GM12878 (cell line): ENCODE data around the gene CCL7. TPM values are rescaled to one million over a fixed set of nuclear protein-coding genes. Genes with fewer than 3 reads are reported as not detected.

ENCODE experiments used
- ATAC-seq: fragments of 200-7000 bp; cut with Tn5 transposase; 3 replicates; pipeline ENCODE4 v1.9.1; 2020; ENCODE audit warnings: mild to moderate bottlenecking, moderate library complexity
- BruUV-seq: library from RNA; stranded (reverse); fragments of 400-500 nt; replicated peaks from 2 replicates; lab custom pipeline; 2021; lab: Mats Ljungman, UMichigan
- CTCF ChIA-PET: fragments of 300-600 bp; sonication (Branson Sonifier 250); formaldehyde crosslinking; extraction: SDS; loops from one replicate; lab custom pipeline; 2021; ENCODE audit warnings: inconsistent platforms; lab: Yijun Ruan, JAX
- POLR2A ChIA-PET: fragments of 350-600 bp; formaldehyde crosslinking; extraction: SDS; loops from one replicate; lab custom pipeline; 2021; ENCODE audit warnings: inconsistent platforms; lab: Charles Lee
- RAD21 ChIA-PET: fragments of 300-600 bp; sonication (Branson Sonifier 250); formaldehyde crosslinking; loops from one replicate; lab custom pipeline; 2023; ENCODE audit warnings: antibody characterized with exemption; ENCODE audit not compliant: unreplicated experiment; lab: Charles Lee
- SMC1A ChIA-PET: fragments of 300-600 bp; sonication (Branson Sonifier 250); formaldehyde crosslinking; loops from one replicate; lab custom pipeline; 2023; ENCODE audit not compliant: unreplicated experiment, uncharacterized antibody; lab: Charles Lee
- DNase-seq: peaks from one replicate; pipeline ENCODE4 v3.0.0-alpha.2; 2011; ENCODE audit warnings: low read depth, low spot score
- FAIRE-seq: peaks from 3 replicates; lab custom pipeline; 2011; peaks lifted over from hg19 to GRCh38; lab: Jason Lieb, UNC
- H2AFZ ChIP-seq: 2 replicates; pipeline ENCODE4 v1.6.0; 2011; ENCODE audit warnings: low read depth, low read length, control low read depth; ENCODE audit not compliant: control insufficient read depth
- H3K27ac ChIP-seq: 2 replicates; pipeline ENCODE4 v1.5.1; 2011; ENCODE audit warnings: control low read depth; ENCODE audit not compliant: control insufficient read depth, insufficient read depth
- H3K27me3 ChIP-seq, 2 experiments: replicated peaks in 1 of 2; 2 replicates each; pipeline versions ENCODE4 v1.6.0 to v1.6.1; 2011; ENCODE audit warnings: low read length in 1 of 2; ENCODE audit not compliant: control insufficient read depth in 2 of 2, insufficient read depth in 2 of 2
- H3K36me3 ChIP-seq, 2 experiments: 2 replicates each; pipeline ENCODE4 v1.5.1; 2011; ENCODE audit warnings: low read length in 1 of 2; ENCODE audit not compliant: control insufficient read depth in 2 of 2, insufficient read depth in 2 of 2
- H3K4me1 ChIP-seq: 2 replicates; pipeline ENCODE4 v1.6.1; 2011; ENCODE audit warnings: mild to moderate bottlenecking, low read length, moderate library complexity, mixed read lengths; ENCODE audit not compliant: control insufficient read depth, insufficient read depth
- H3K4me2 ChIP-seq: 2 replicates; pipeline ENCODE4 v1.6.0; 2011; ENCODE audit warnings: control low read depth; ENCODE audit not compliant: control insufficient read depth, insufficient read depth
- H3K4me3 ChIP-seq: fragments of 200-600 bp; sonication (generic); 2 replicates; pipeline ENCODE4 v1.5.1; 2016
- H3K79me2 ChIP-seq: 2 replicates; pipeline ENCODE4 v1.6.0; 2011; ENCODE audit warnings: low read length; ENCODE audit not compliant: control insufficient read depth, insufficient read depth
- H3K9ac ChIP-seq: 2 replicates; pipeline ENCODE4 v1.8.0; 2011; ENCODE audit warnings: low read length, control low read depth, mixed read lengths; ENCODE audit not compliant: control insufficient read depth, insufficient read depth
- H3K9me3 ChIP-seq: replicated peaks from 3 replicates; pipeline ENCODE4 v1.5.1; 2011; ENCODE audit warnings: mild to moderate bottlenecking, low read length; ENCODE audit not compliant: control insufficient read depth, insufficient read depth
- H4K20me1 ChIP-seq: 2 replicates; pipeline ENCODE4 v1.6.0; 2011; ENCODE audit not compliant: control insufficient read depth, insufficient read depth
- CBX3 ChIP-seq: fragments of 200-600 bp; sonication (generic); IDR thresholded peaks from 2 replicates; pipeline ENCODE4 v1.6.1; 2016; ENCODE audit warnings: low read depth, borderline replicate concordance
- GABPA ChIP-seq: IDR thresholded peaks from 2 replicates; pipeline ENCODE4 v1.6.1; 2014; ENCODE audit warnings: antibody characterized with exemption, low read depth, mild to moderate bottlenecking, inconsistent platforms
- MYC ChIP-seq: IDR thresholded peaks from 2 replicates; pipeline ENCODE4 v1.6.1; 2011; ENCODE audit warnings: mild to moderate bottlenecking, low read length, moderate library complexity, inconsistent platforms; ENCODE audit not compliant: insufficient read depth, insufficient replicate concordance, insufficient read length, severe bottlenecking
- REST ChIP-seq: IDR thresholded peaks from 2 replicates; pipeline ENCODE4 v1.6.1; 2012; ENCODE audit warnings: mild to moderate bottlenecking, low read depth, low read length
- SREBF2 ChIP-seq: IDR thresholded peaks from 2 replicates; pipeline ENCODE4 v1.6.1; 2012; ENCODE audit warnings: mild to moderate bottlenecking, low read length
- TBL1XR1 ChIP-seq: IDR thresholded peaks from 2 replicates; pipeline ENCODE4 v1.6.1; 2012; ENCODE audit warnings: low read depth, low read length, improper control_type of control experiment
- ZNF622 ChIP-seq: fragments of 450-650 bp; IDR thresholded peaks from 2 replicates; pipeline ENCODE4 v1.6.1; 2017; ENCODE audit warnings: mild to moderate bottlenecking, inconsistent platforms
- WGBS: methylation state at CpG from one replicate; pipeline ENCODE4 v1.1.6; 2016; ENCODE audit warnings: low lambda C conversion rate; ENCODE audit not compliant: insufficient replicate concordance, insufficient coverage; ENCODE audit errors: missing lambda C conversion rate; 5-methylcytosine and 5-hydroxymethylcytosine counted together
- in situ Hi-C: fragments of 300-500 bp; cut with MboI; formaldehyde crosslinking; loops from 9 replicates; pipeline ENCODE4 v1.14.3; 2018; ENCODE audit warnings: mixed read lengths
- intact Hi-C: fragments of 100-400 bp; cut with micrococcal nuclease; formaldehyde crosslinking; loops from one replicate; pipeline ENCODE4 v1.14.2; 2022; ENCODE audit not compliant: unreplicated experiment
- polyA plus RNA-seq, 11 experiments: library from polyadenylated mRNA; depleted of rRNA in 4 of 11; unstranded in 6 of 11; stranded (reverse) in 5 of 11; fragments of >200 nt; fragmentation: Nextera tagmentation in 4 of 11; fragmentation: Illumina TruSeq in 1 of 11; extraction: Ambion mirVana in 4 of 11; extraction: Trizol in 1 of 11; gene quantifications; 1 replicate in 1 of 11; 2 replicates in 10 of 11; pipeline versions ENCODE4 v1.2.1 to v1.2.3, GENCODE V29; 2011 to 2016; ENCODE audit warnings: inconsistent platforms in 2 of 11, missing spikeins in 2 of 11, low read depth in 1 of 11
- total RNA-seq, 4 experiments: library from RNA; depleted of rRNA in 3 of 4; stranded (reverse); fragments of >200 nt in 3 of 4; fragmentation: Illumina TruSeq in 1 of 4; extraction: Trizol in 1 of 4; gene quantifications; 2 replicates each; pipeline versions ENCODE4 v1.2.1 to v1.2.3, GENCODE V29; 2013 to 2021

The CCL7 gene
- total and polyA plus RNA-seq, 10 of the 15 experiments (the other 5 are each of a cell fraction or from before 2014, with no cell fraction given): not detected

- Histone ChIP-seq H3K9me3 (no peaks in the 10 kb centered on the region; the same call in 1 of the 3 replicates), H3K27me3 (no peaks in the 10 kb centered on the region), H3K79me2 (no peaks in the 10 kb centered on the region), H3K9ac (no peak overlapping the region), H3K4me3 (no peak overlapping the region), H3K4me2 (no peak overlapping the region), H4K20me1 (no peaks in the 10 kb centered on the region), H3K4me1 (no peaks in the 10 kb centered on the region), H3K36me3 (no peaks in the 10 kb centered on the region), H3K27ac (no peak overlapping the region), H2AFZ (no peak overlapping the region)
- intact Hi-C loops (no loop called here), in situ Hi-C loops (no loop called here)
- BruUV-seq: no TSS peak
- ChIA-PET CTCF (interaction anchor here (1.6 kb wide), 1 partner anchor 127 kb away, joined by 10 read pairs; no protein-coding TSS in a partner anchor), POLR2A (no interaction called here), SMC1A (interaction anchor here (0.7 kb wide), 1 partner anchor 127 kb away, joined by 3 read pairs; no protein-coding TSS in a partner anchor), RAD21 (no interaction called here)
- 5% methylated on average over 3 of the region's 3 CpGs for WGBS
- no peak for FAIRE-seq
- no peak for DNase-seq
- ATAC-seq: no peak
- no peak for TF ChIP-seq TBL1XR1
- no peak for TF ChIP-seq SREBF2
- no peak for TF ChIP-seq ZNF622
- no peak for TF ChIP-seq CBX3
- no peak for TF ChIP-seq GABPA
- TF ChIP-seq, all 136 proteins: peak for 0
These were observed 35.4 kb upstream of the CCL7 start for GRCh38 chr17:34234616-34235015.

GRCh38 chr17:34235389-34236028 is 34.5 kb upstream of the CCL7 start:
- no peak overlapping the region for H3K4me2 ChIP-seq
- 47% methylated on average over 6 of the region's 6 CpGs for WGBS
- H3K9ac ChIP-seq: no peak overlapping the region
- no peak overlapping the region for H3K4me3 ChIP-seq
- H3K79me2 ChIP-seq: no peaks in the 10 kb centered on the region
- no peak overlapping the region for H3K27ac ChIP-seq
- RAD21 ChIA-PET: no interaction called here
- ATAC-seq (peak; percentile 23; the same call in 1 of the 3 replicates), FAIRE-seq (no peak)
- CTCF ChIA-PET: interaction anchor here (1.0 to 1.6 kb wide), 2 partner anchors 34 to 126 kb away, joined by 3 to 10 read pairs; no protein-coding TSS in a partner anchor
- POLR2A ChIA-PET: no interaction called here
- intact Hi-C loops: no loop called here
- no TSS peak for BruUV-seq
- H4K20me1 ChIP-seq: no peaks in the 10 kb centered on the region
- no peaks in the 10 kb centered on the region for H3K4me1 ChIP-seq
- no peaks in the 10 kb centered on the region for H3K36me3 ChIP-seq
- no peaks in the 10 kb centered on the region for H3K27me3 ChIP-seq
- no peaks in the 10 kb centered on the region for H3K9me3 ChIP-seq
- TF ChIP-seq REST: peak; percentile 35; the same call in 1 of the 2 replicates
- no peak for TF ChIP-seq MYC
- TF ChIP-seq, all 136 proteins: peak for 1
- in situ Hi-C loops: no loop called here
- SMC1A ChIA-PET: no interaction called here
- no peak overlapping the region for H2AFZ ChIP-seq
- no peak for DNase-seq
